GM23338 (cell line): ENCODE data around the gene HTR3B. TPM values are rescaled to one million over a fixed set of nuclear protein-coding genes. Genes with fewer than 3 reads are reported as not detected.

Experiments
- ATAC-seq: fragments of 200-7000 bp; cut with Tn5 transposase; 3 replicates; pipeline ENCODE4 v1.9.1; 2020
- DNase-seq: peaks from one replicate; pipeline ENCODE4 v3.0.0-alpha.2; 2015; ENCODE audit warnings: low spot score
- H2AFZ ChIP-seq: fragments of 200-600 bp; sonication (generic); 2 replicates; pipeline ENCODE4 v1.8.0; 2016; ENCODE audit warnings: antibody characterized with exemption, mild to moderate bottlenecking, moderate library complexity
- H3F3A ChIP-seq: fragments of 200-600 bp; sonication (generic); replicated peaks from 2 replicates; pipeline ENCODE4 v1.8.0; 2017; ENCODE audit warnings: antibody characterized with exemption, mixed run types, low read depth
- H3K27ac ChIP-seq: fragments of 200-600 bp; sonication (generic); 2 replicates; pipeline ENCODE4 v1.6.1; 2016; ENCODE audit warnings: low read depth
- H3K27me3 ChIP-seq: fragments of 200-600 bp; sonication (generic); 2 replicates; pipeline ENCODE4 v1.8.0; 2016; ENCODE audit warnings: mild to moderate bottlenecking, mixed run types, moderate library complexity; ENCODE audit not compliant: insufficient read depth
- H3K36me3 ChIP-seq: fragments of 200-600 bp; sonication (generic); 2 replicates; pipeline ENCODE4 v1.8.0; 2016; ENCODE audit warnings: mild to moderate bottlenecking; ENCODE audit not compliant: insufficient read depth
- H3K4me1 ChIP-seq: fragments of 200-600 bp; sonication (generic); 2 replicates; pipeline ENCODE4 v1.8.0; 2016; ENCODE audit warnings: mild to moderate bottlenecking, moderate library complexity; ENCODE audit not compliant: insufficient read depth
- H3K4me2 ChIP-seq: fragments of 200-600 bp; sonication (generic); 2 replicates; pipeline ENCODE4 v1.7.1; 2017; ENCODE audit warnings: mixed run types
- H3K4me3 ChIP-seq: fragments of 200-600 bp; sonication (generic); 2 replicates; pipeline ENCODE4 v1.6.1; 2016; ENCODE audit warnings: mixed run types
- H3K79me2 ChIP-seq: fragments of 200-600 bp; sonication (generic); replicated peaks from 2 replicates; pipeline ENCODE4 v1.8.0; 2017; ENCODE audit warnings: mild to moderate bottlenecking; ENCODE audit not compliant: insufficient read depth
- H3K9me2 ChIP-seq: fragments of 200-600 bp; sonication (generic); 2 replicates; pipeline ENCODE4 v1.8.0; 2017; ENCODE audit not compliant: insufficient read depth
- H4K20me1 ChIP-seq: fragments of 200-600 bp; sonication (generic); replicated peaks from 2 replicates; pipeline ENCODE4 v1.8.0; 2017; ENCODE audit warnings: mild to moderate bottlenecking; ENCODE audit not compliant: insufficient read depth
- H3K27ac Mint-ChIP-seq: 2 replicates; pipeline ENCODE4 v1.8.0; 2020; ENCODE audit warnings: inconsistent platforms, mild to moderate bottlenecking, moderate library complexity, mixed read lengths
- H3K27me3 Mint-ChIP-seq: 3 replicates; pipeline ENCODE4 v1.8.0; 2022; ENCODE audit warnings: low read depth, mild to moderate bottlenecking, moderate library complexity, mixed read lengths, inconsistent platforms; ENCODE audit not compliant: insufficient read depth, poor library complexity
- H3K36me3 Mint-ChIP-seq: 3 replicates; pipeline ENCODE4 v1.8.0; 2021; ENCODE audit warnings: low read depth, mild to moderate bottlenecking, inconsistent platforms, moderate library complexity, mixed read lengths
- H3K4me1 Mint-ChIP-seq: 3 replicates; pipeline ENCODE4 v1.8.0; 2020; ENCODE audit warnings: mild to moderate bottlenecking, inconsistent platforms, mixed read lengths
- H3K4me3 Mint-ChIP-seq: 3 replicates; pipeline ENCODE4 v1.8.0; 2021; ENCODE audit warnings: moderate library complexity, mild to moderate bottlenecking, inconsistent platforms, mixed read lengths
- H3K9me3 Mint-ChIP-seq: 3 replicates; pipeline ENCODE4 v1.8.0; 2020; ENCODE audit warnings: moderate library complexity, mild to moderate bottlenecking, inconsistent platforms, mixed read lengths
- CREB1 ChIP-seq: fragments of 250-450 bp; sonication (Bioruptor Pico); IDR thresholded peaks from 2 replicates; pipeline ENCODE4 v1.5.0; 2020; ENCODE audit warnings: low read depth, mild to moderate bottlenecking, moderate library complexity
- EZH2 ChIP-seq: fragments of 200-600 bp; sonication (generic); IDR thresholded peaks from one replicate; pipeline ENCODE4 v1.8.0; 2017; ENCODE audit warnings: antibody characterized with exemption, mild to moderate bottlenecking, low read depth; ENCODE audit not compliant: unreplicated experiment
- EZH2phosphoT487 ChIP-seq: fragments of 200-600 bp; sonication (generic); IDR thresholded peaks from one replicate; pipeline ENCODE4 v1.8.1; 2018; ENCODE audit warnings: antibody characterized with exemption; ENCODE audit not compliant: unreplicated experiment
- JUNB ChIP-seq: IDR thresholded peaks from one replicate; pipeline ENCODE4 v1.6.1; 2016; ENCODE audit warnings: antibody characterized with exemption; ENCODE audit not compliant: unreplicated experiment
- NANOG ChIP-seq: IDR thresholded peaks from 2 replicates; pipeline ENCODE4 v1.6.1; 2016; ENCODE audit warnings: antibody characterized with exemption, borderline replicate concordance
- POLR2AphosphoS5 ChIP-seq: IDR thresholded peaks from 2 replicates; pipeline ENCODE4 v1.6.1; 2016; ENCODE audit warnings: antibody characterized with exemption, low read depth
- STAT1 ChIP-seq: IDR thresholded peaks from one replicate; pipeline ENCODE4 v1.6.1; 2016; ENCODE audit warnings: antibody characterized with exemption; ENCODE audit not compliant: unreplicated experiment
- ZNF114 ChIP-seq: fragments of 250-450 bp; sonication (Bioruptor Pico); IDR thresholded peaks from 2 replicates; pipeline ENCODE4 v1.5.0; 2020; ENCODE audit warnings: mild to moderate bottlenecking, moderate library complexity
- ZNF331 ChIP-seq: fragments of 250-450 bp; sonication (Bioruptor Pico); IDR thresholded peaks from 2 replicates; pipeline ENCODE4 v1.5.0; 2020; ENCODE audit warnings: low read depth, mild to moderate bottlenecking, moderate library complexity
- polyA plus RNA-seq: library from polyadenylated mRNA; unstranded; fragments of >200 nt; fragmentation: Nextera tagmentation; extraction: Ambion mirVana; gene quantifications from 2 replicates; pipeline ENCODE4 v1.2.1, GENCODE V29; 2016
- total RNA-seq: library from RNA; depleted of rRNA; stranded (reverse); fragments of >200 nt; shearing (Covaris generic); gene quantifications from 2 replicates; pipeline ENCODE4 v1.2.3, GENCODE V29; 2014
- TF ChIP-seq, protein P1 (sequence below), 2 experiments: fragments of 200-600 bp in 1 of 2; sonication (generic) in 1 of 2; conservative IDR thresholded peaks; 2 replicates each; pipeline versions ENCODE4 v1.5.1 to v1.6.1; 2016 to 2017; ENCODE audit warnings: antibody characterized with exemption in 2 of 2, low read depth in 2 of 2, mild to moderate bottlenecking in 2 of 2, moderate library complexity in 1 of 2
- TF ChIP-seq, protein P2 (sequence below): fragments of 250-450 bp; sonication (Bioruptor Pico); IDR thresholded peaks from 2 replicates; pipeline ENCODE4 v1.5.0; 2020; ENCODE audit warnings: mild to moderate bottlenecking, moderate library complexity
- TF ChIP-seq, protein P3 (sequence below): IDR thresholded peaks from 2 replicates; pipeline ENCODE4 v1.6.1; 2016; ENCODE audit warnings: antibody characterized with exemption
- TF ChIP-seq, protein P4 (sequence below): IDR thresholded peaks from one replicate; pipeline ENCODE4 v1.6.1; 2018; ENCODE audit warnings: antibody characterized with exemption; ENCODE audit not compliant: unreplicated experiment

HTR3B gene
- total and polyA plus RNA-seq, 2 experiments from 2014 or later = not detected

DNA sequence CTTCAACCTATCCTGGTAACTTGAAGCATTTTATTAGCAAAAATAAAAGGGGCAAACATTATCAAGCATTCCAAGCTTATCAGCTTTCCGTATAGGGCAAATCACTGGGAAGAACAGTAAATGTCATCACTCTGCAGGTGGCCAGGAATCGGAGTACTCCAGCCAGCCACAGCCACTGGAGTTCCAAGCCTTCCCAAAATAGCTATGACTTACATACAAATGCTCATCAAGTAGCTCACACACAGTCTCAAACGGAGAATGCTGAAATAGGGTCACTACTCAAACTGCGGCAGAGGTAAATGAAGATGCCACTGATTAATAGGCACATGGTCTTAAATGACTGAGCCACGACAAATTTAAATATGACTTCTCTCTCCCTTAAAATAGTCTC lies 31.4 kb upstream of the HTR3B start:
- H2AFZ ChIP-seq = no peak overlapping the region
- H3K4me1 Mint-ChIP-seq = peaks cover 46% of the 10 kb centered on the region
- H3K9me3 Mint-ChIP-seq = no peaks in the 10 kb centered on the region
- peak overlapping the region; percentile 89 for H3K4me2 ChIP-seq
- TF ChIP-seq EZH2 = no peak
- no peak for TF ChIP-seq JUNB
- TF ChIP-seq, protein P1, sequence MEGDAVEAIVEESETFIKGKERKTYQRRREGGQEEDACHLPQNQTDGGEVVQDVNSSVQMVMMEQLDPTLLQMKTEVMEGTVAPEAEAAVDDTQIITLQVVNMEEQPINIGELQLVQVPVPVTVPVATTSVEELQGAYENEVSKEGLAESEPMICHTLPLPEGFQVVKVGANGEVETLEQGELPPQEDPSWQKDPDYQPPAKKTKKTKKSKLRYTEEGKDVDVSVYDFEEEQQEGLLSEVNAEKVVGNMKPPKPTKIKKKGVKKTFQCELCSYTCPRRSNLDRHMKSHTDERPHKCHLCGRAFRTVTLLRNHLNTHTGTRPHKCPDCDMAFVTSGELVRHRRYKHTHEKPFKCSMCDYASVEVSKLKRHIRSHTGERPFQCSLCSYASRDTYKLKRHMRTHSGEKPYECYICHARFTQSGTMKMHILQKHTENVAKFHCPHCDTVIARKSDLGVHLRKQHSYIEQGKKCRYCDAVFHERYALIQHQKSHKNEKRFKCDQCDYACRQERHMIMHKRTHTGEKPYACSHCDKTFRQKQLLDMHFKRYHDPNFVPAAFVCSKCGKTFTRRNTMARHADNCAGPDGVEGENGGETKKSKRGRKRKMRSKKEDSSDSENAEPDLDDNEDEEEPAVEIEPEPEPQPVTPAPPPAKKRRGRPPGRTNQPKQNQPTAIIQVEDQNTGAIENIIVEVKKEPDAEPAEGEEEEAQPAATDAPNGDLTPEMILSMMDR (conservative IDR thresholded peaks at IDR 0.05; ENCODE audit: low read depth in 2 of 2) = no peak
- TF ChIP-seq ZNF114 (CRISPR knock-in tag) = no peak
- TF ChIP-seq NANOG = no peak
- TF ChIP-seq, protein P2, sequence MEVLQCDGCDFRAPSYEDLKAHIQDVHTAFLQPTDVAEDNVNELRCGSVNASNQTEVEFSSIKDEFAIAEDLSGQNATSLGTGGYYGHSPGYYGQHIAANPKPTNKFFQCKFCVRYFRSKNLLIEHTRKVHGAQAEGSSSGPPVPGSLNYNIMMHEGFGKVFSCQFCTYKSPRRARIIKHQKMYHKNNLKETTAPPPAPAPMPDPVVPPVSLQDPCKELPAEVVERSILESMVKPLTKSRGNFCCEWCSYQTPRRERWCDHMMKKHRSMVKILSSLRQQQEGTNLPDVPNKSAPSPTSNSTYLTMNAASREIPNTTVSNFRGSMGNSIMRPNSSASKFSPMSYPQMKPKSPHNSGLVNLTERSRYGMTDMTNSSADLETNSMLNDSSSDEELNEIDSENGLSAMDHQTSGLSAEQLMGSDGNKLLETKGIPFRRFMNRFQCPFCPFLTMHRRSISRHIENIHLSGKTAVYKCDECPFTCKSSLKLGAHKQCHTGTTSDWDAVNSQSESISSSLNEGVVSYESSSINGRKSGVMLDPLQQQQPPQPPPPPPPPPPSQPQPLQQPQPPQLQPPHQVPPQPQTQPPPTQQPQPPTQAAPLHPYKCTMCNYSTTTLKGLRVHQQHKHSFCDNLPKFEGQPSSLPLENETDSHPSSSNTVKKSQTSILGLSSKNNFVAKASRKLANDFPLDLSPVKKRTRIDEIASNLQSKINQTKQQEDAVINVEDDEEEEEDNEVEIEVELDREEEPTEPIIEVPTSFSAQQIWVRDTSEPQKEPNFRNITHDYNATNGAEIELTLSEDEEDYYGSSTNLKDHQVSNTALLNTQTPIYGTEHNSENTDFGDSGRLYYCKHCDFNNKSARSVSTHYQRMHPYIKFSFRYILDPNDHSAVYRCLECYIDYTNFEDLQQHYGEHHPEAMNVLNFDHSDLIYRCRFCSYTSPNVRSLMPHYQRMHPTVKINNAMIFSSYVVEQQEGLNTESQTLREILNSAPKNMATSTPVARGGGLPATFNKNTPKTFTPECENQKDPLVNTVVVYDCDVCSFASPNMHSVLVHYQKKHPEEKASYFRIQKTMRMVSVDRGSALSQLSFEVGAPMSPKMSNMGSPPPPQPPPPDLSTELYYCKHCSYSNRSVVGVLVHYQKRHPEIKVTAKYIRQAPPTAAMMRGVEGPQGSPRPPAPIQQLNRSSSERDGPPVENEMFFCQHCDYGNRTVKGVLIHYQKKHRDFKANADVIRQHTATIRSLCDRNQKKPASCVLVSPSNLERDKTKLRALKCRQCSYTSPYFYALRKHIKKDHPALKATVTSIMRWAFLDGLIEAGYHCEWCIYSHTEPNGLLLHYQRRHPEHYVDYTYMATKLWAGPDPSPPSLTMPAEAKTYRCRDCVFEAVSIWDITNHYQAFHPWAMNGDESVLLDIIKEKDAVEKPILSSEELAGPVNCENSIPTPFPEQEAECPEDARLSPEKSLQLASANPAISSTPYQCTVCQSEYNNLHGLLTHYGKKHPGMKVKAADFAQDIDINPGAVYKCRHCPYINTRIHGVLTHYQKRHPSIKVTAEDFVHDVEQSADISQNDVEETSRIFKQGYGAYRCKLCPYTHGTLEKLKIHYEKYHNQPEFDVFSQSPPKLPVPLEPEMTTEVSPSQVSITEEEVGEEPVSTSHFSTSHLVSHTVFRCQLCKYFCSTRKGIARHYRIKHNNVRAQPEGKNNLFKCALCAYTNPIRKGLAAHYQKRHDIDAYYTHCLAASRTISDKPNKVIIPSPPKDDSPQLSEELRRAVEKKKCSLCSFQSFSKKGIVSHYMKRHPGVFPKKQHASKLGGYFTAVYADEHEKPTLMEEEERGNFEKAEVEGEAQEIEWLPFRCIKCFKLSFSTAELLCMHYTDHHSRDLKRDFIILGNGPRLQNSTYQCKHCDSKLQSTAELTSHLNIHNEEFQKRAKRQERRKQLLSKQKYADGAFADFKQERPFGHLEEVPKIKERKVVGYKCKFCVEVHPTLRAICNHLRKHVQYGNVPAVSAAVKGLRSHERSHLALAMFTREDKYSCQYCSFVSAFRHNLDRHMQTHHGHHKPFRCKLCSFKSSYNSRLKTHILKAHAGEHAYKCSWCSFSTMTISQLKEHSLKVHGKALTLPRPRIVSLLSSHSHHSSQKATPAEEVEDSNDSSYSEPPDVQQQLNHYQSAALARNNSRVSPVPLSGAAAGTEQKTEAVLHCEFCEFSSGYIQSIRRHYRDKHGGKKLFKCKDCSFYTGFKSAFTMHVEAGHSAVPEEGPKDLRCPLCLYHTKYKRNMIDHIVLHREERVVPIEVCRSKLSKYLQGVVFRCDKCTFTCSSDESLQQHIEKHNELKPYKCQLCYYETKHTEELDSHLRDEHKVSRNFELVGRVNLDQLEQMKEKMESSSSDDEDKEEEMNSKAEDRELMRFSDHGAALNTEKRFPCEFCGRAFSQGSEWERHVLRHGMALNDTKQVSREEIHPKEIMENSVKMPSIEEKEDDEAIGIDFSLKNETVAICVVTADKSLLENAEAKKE (CRISPR knock-in tag) = no peak
- no peak for TF ChIP-seq CREB1 (CRISPR knock-in tag)
- TF ChIP-seq, protein P3, sequence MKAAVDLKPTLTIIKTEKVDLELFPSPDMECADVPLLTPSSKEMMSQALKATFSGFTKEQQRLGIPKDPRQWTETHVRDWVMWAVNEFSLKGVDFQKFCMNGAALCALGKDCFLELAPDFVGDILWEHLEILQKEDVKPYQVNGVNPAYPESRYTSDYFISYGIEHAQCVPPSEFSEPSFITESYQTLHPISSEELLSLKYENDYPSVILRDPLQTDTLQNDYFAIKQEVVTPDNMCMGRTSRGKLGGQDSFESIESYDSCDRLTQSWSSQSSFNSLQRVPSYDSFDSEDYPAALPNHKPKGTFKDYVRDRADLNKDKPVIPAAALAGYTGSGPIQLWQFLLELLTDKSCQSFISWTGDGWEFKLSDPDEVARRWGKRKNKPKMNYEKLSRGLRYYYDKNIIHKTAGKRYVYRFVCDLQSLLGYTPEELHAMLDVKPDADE = no peak
- no peak for TF ChIP-seq ZNF331 (CRISPR knock-in tag)
- TF ChIP-seq EZH2phosphoT487 = no peak
- no peak for TF ChIP-seq POLR2AphosphoS5
- no peak for TF ChIP-seq STAT1
- TF ChIP-seq, protein P4, sequence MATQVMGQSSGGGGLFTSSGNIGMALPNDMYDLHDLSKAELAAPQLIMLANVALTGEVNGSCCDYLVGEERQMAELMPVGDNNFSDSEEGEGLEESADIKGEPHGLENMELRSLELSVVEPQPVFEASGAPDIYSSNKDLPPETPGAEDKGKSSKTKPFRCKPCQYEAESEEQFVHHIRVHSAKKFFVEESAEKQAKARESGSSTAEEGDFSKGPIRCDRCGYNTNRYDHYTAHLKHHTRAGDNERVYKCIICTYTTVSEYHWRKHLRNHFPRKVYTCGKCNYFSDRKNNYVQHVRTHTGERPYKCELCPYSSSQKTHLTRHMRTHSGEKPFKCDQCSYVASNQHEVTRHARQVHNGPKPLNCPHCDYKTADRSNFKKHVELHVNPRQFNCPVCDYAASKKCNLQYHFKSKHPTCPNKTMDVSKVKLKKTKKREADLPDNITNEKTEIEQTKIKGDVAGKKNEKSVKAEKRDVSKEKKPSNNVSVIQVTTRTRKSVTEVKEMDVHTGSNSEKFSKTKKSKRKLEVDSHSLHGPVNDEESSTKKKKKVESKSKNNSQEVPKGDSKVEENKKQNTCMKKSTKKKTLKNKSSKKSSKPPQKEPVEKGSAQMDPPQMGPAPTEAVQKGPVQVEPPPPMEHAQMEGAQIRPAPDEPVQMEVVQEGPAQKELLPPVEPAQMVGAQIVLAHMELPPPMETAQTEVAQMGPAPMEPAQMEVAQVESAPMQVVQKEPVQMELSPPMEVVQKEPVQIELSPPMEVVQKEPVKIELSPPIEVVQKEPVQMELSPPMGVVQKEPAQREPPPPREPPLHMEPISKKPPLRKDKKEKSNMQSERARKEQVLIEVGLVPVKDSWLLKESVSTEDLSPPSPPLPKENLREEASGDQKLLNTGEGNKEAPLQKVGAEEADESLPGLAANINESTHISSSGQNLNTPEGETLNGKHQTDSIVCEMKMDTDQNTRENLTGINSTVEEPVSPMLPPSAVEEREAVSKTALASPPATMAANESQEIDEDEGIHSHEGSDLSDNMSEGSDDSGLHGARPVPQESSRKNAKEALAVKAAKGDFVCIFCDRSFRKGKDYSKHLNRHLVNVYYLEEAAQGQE = no peak
- H3K4me1 ChIP-seq = peaks cover 46% of the 10 kb centered on the region
- peak overlapping the region; percentile 86 for H3K4me3 Mint-ChIP-seq
- peaks cover 51% of the 10 kb centered on the region for H4K20me1 ChIP-seq
- no peak; the same call in 2 of the 3 replicates for ATAC-seq
- peak overlapping the region; percentile 9; the same call in 1 of the 2 replicates for H3K27ac Mint-ChIP-seq
- 0 out of 2 replicates have a peak overlapping the region, but pooled peaks have one; percentile 7 for H3K27ac ChIP-seq
- H3K4me3 ChIP-seq = peak overlapping the region; percentile 74
- H3K79me2 ChIP-seq = peaks cover 70% of the 10 kb centered on the region
- H3K36me3 Mint-ChIP-seq = peaks cover 49% of the 10 kb centered on the region
- peaks cover 17% of the 10 kb centered on the region for H3K36me3 ChIP-seq
- peak; percentile 27 for DNase-seq
- peaks cover 8% of the 10 kb centered on the region for H3K27me3 Mint-ChIP-seq
- no peaks in the 10 kb centered on the region for H3K9me2 ChIP-seq
- H3F3A ChIP-seq = 0 out of 2 replicates have a peak, but pooled peaks cover 8% of the 10 kb centered on the region
- H3K27me3 ChIP-seq = no peaks in the 10 kb centered on the region
